Suprapubic skin (tissue), 3 donors: ENCODE data around the gene HAPSTR1.

ENCODE experiments used
- CTCF ChIP-seq, 2 donors: fragments of 200-600 bp in 1 of 2; fragments of 450-650 bp in 1 of 2; sonication (generic) in 1 of 2; IDR thresholded peaks; one replicate each; pipeline ENCODE4 v1.5.1; 2016 to 2019; ENCODE audit warnings: antibody characterized with exemption in 2 of 2, mild to moderate bottlenecking in 1 of 2, moderate library complexity in 1 of 2
- POLR2AphosphoS5 ChIP-seq, 3 donors: sonication (generic); formaldehyde crosslinking; IDR thresholded peaks; one replicate each; pipeline ENCODE4 v1.6.1; 2017; ENCODE audit warnings: antibody characterized with exemption in 3 of 3

- TF ChIP-seq CTCF (IDR thresholded peaks at IDR 0.05) = no peak
- no peak for TF ChIP-seq POLR2AphosphoS5 (IDR thresholded peaks at IDR 0.05)
Measured at GRCh38 chr16:9113707-9114106, 22.3 kb downstream of the HAPSTR1 start.
